Endodermal cell (in vitro differentiated cells): ENCODE results near the gene OGFOD1. TPM values are rescaled to one million over a fixed set of nuclear protein-coding genes. Genes with fewer than 3 reads are reported as not detected.

Experiments used
- DNase-seq: peaks from one replicate; pipeline ENCODE4 v3.0.0-alpha.2; 2017
- H3K27ac ChIP-seq: 2 replicates; pipeline ENCODE4 v1.5.1; 2013; ENCODE audit warnings: mild to moderate bottlenecking, low read depth, low read length, moderate library complexity
- H3K27me3 ChIP-seq: 2 replicates; pipeline ENCODE4 v1.6.1; 2013; ENCODE audit warnings: mild to moderate bottlenecking, low read length, moderate library complexity; ENCODE audit not compliant: insufficient read depth, control insufficient read depth, poor library complexity, severe bottlenecking
- H3K36me3 ChIP-seq: 2 replicates; pipeline ENCODE4 v1.7.0; 2013; ENCODE audit warnings: mild to moderate bottlenecking, low read length, moderate library complexity; ENCODE audit not compliant: control insufficient read depth, insufficient read depth
- H3K4me1 ChIP-seq: one replicate; pipeline ENCODE4 v1.7.0; 2013; ENCODE audit warnings: low read length; ENCODE audit not compliant: control insufficient read depth, insufficient read depth
- H3K4me3 ChIP-seq: 2 replicates; pipeline ENCODE4 v1.5.1; 2013; ENCODE audit warnings: mild to moderate bottlenecking, low read length, moderate library complexity
- H3K9ac ChIP-seq: 2 replicates; pipeline ENCODE4 v1.6.1; 2013; ENCODE audit warnings: mild to moderate bottlenecking, low read length, moderate library complexity; ENCODE audit not compliant: poor library complexity, severe bottlenecking; ENCODE audit errors: extremely low read depth
- H3K9me3 ChIP-seq: 2 replicates; pipeline ENCODE4 v1.6.1; 2013; ENCODE audit warnings: mild to moderate bottlenecking, low read length, moderate library complexity; ENCODE audit not compliant: control insufficient read depth
- H3K27ac Mint-ChIP-seq: 2 replicates; pipeline ENCODE4 v1.8.0; 2020; ENCODE audit warnings: mixed read lengths
- H3K27me3 Mint-ChIP-seq: 2 replicates; pipeline ENCODE4 v1.8.0; 2021; ENCODE audit warnings: mild to moderate bottlenecking, mixed read lengths; ENCODE audit not compliant: insufficient read depth
- H3K36me3 Mint-ChIP-seq: 2 replicates; pipeline ENCODE4 v1.8.0; 2020; ENCODE audit warnings: low read depth, mixed read lengths
- H3K4me1 Mint-ChIP-seq: 2 replicates; pipeline ENCODE4 v1.8.0; 2020; ENCODE audit warnings: mixed read lengths
- H3K4me3 Mint-ChIP-seq: 2 replicates; pipeline ENCODE4 v1.8.0; 2020; ENCODE audit warnings: mild to moderate bottlenecking, moderate library complexity, mixed read lengths
- H3K9me3 Mint-ChIP-seq: 2 replicates; pipeline ENCODE4 v1.8.0; 2020; ENCODE audit warnings: mild to moderate bottlenecking, mixed read lengths
- WGBS, 2 experiments: methylation state at CpG; one replicate each; pipeline versions ENCODE4 v1.1.5 to v1.1.7; 2013; ENCODE audit warnings: missing lambda C conversion rate in 2 of 2, mixed read lengths in 1 of 2; ENCODE audit not compliant: insufficient coverage in 1 of 2, insufficient read length in 1 of 2; 5-methylcytosine and 5-hydroxymethylcytosine counted together
- total RNA-seq, 2 donors: library from RNA; stranded (reverse); fragmentation: NEBNext Ultra II Directional in 1 of 2; extraction: Animal tissue kit (Norgen Biotek cat#: 25700) in 1 of 2; gene quantifications; 2 replicates in 1 of 2; 3 replicates in 1 of 2; pipeline ENCODE4 v1.2.1, GENCODE V29; 2021
- TF ChIP-seq, protein P1 (sequence below): fragments of 200-600 bp; sonication (generic); conservative IDR thresholded peaks from 2 replicates; pipeline ENCODE4 v1.5.0; 2021; ENCODE audit warnings: antibody characterized with exemption, mild to moderate bottlenecking

Gene OGFOD1
- total RNA-seq, 2 donors from 2014 or later, result 54.3 to 55.1 TPM

DNA sequence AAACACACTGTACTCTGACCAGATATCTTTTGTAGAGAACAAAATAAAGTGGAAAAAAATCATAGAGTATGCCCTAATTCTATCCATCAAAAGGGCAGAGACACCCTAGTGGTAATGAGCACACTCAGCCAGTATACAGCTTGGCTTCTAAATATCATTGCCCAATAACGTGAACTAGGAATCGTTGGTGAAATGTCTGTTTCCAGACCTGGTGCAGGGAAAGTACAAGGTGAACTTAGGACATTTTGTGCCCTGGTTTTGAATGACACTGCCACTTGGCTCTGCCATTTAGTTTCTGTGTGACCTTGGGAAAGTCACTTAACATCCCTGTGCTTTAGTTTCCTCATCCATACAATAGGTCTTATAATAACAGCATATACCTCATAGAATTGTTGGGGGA, 39.7 kb upstream of the OGFOD1 start:
- H3K9me3 ChIP-seq, result no peaks in the 10 kb centered on the region
- H3K4me1 Mint-ChIP-seq, result peaks cover 16% of the 10 kb centered on the region
- H3K27ac Mint-ChIP-seq, result no peak overlapping the region
- H3K9ac ChIP-seq, result no peak overlapping the region
- no peaks in the 10 kb centered on the region for H3K27me3 ChIP-seq
- TF ChIP-seq, protein P1, sequence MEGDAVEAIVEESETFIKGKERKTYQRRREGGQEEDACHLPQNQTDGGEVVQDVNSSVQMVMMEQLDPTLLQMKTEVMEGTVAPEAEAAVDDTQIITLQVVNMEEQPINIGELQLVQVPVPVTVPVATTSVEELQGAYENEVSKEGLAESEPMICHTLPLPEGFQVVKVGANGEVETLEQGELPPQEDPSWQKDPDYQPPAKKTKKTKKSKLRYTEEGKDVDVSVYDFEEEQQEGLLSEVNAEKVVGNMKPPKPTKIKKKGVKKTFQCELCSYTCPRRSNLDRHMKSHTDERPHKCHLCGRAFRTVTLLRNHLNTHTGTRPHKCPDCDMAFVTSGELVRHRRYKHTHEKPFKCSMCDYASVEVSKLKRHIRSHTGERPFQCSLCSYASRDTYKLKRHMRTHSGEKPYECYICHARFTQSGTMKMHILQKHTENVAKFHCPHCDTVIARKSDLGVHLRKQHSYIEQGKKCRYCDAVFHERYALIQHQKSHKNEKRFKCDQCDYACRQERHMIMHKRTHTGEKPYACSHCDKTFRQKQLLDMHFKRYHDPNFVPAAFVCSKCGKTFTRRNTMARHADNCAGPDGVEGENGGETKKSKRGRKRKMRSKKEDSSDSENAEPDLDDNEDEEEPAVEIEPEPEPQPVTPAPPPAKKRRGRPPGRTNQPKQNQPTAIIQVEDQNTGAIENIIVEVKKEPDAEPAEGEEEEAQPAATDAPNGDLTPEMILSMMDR, result no peak
- no peak overlapping the region for H3K27ac ChIP-seq
- no peak for DNase-seq
- peaks cover 56% of the 10 kb centered on the region for H3K36me3 Mint-ChIP-seq
- H3K4me3 Mint-ChIP-seq, result no peak overlapping the region
- no peaks in the 10 kb centered on the region for H3K27me3 Mint-ChIP-seq
- H3K9me3 Mint-ChIP-seq, result no peaks in the 10 kb centered on the region
- no peak overlapping the region for H3K4me3 ChIP-seq
- 97 to 100% methylated on average over 2 of the region's 2 CpGs for WGBS, 2 experiments
- peaks cover 67% of the 10 kb centered on the region for H3K36me3 ChIP-seq
- H3K4me1 ChIP-seq, result no peaks in the 10 kb centered on the region

DNA sequence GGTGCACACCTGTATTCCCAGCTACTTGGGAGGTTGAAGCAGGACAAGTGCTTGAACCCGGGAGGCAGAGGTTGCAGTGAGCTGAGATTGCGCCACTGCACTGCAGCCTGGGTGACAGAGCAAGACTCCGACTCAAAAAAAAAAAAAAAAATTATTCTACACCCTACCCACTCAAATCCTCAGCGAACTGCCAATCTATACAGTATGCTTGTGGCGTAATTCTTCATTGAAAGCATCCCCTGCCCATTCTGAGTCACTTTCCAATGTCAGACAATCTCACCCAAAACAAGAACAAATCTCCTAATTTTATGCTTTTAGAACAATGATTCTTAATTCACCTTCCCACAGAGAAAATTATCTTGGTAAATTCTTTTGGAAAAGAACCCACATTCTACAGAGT, 38.0 kb upstream of the OGFOD1 start:
- no peaks in the 10 kb centered on the region for H3K4me1 ChIP-seq
- Mint-ChIP-seq H3K9me3 (no peaks in the 10 kb centered on the region), H3K36me3 (peaks cover 47% of the 10 kb centered on the region), H3K4me1 (peaks cover 16% of the 10 kb centered on the region), H3K27me3 (no peaks in the 10 kb centered on the region), H3K27ac (no peak overlapping the region), H3K4me3 (no peak overlapping the region)
- H3K27ac ChIP-seq, result no peak overlapping the region
- peaks cover 54% of the 10 kb centered on the region for H3K36me3 ChIP-seq
- no peaks in the 10 kb centered on the region for H3K27me3 ChIP-seq
- TF ChIP-seq, protein P1, result no peak
- H3K4me3 ChIP-seq, result no peak overlapping the region
- no peaks in the 10 kb centered on the region for H3K9me3 ChIP-seq
- 44 to 76% methylated on average over 3 to 5 of the region's 5 CpGs for WGBS, 2 experiments
- DNase-seq, result no peak
- no peak overlapping the region for H3K9ac ChIP-seq

DNA sequence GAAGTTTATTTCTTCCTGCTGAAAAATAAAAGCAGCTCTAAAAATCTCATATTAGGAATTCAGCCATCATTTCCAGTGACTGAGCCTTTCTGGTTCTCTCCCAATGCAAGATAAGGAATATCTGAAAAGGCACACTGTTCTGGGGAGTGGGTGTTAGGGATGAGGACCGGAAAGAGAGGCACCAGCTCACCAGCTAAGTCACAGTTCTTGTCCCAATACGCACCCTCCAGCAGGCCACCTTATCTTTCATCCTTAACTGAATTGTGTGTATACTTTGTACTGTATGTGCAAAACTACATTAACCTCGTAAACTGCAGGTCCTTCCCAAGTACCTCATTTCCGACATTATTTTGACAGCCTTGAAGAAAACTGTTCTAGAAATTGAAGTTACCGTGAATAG, 37.0 kb upstream of the OGFOD1 start:
- no peak overlapping the region for H3K9ac ChIP-seq
- 91 to 100% methylated on average over 2 to 5 of the region's 5 CpGs for WGBS, 2 experiments
- no peak overlapping the region for H3K27ac ChIP-seq
- H3K4me3 Mint-ChIP-seq, result no peak overlapping the region
- H3K4me1 Mint-ChIP-seq, result peaks cover 16% of the 10 kb centered on the region
- H3K9me3 Mint-ChIP-seq, result no peaks in the 10 kb centered on the region
- TF ChIP-seq, protein P1, result no peak
- H3K36me3 Mint-ChIP-seq, result peaks cover 40% of the 10 kb centered on the region
- no peaks in the 10 kb centered on the region for H3K4me1 ChIP-seq
- H3K27me3 ChIP-seq, result no peaks in the 10 kb centered on the region
- no peak for DNase-seq
- peak overlapping the region; percentile 8 for H3K27ac Mint-ChIP-seq
- H3K36me3 ChIP-seq, result peaks cover 44% of the 10 kb centered on the region
- H3K27me3 Mint-ChIP-seq, result no peaks in the 10 kb centered on the region
- H3K4me3 ChIP-seq, result no peak overlapping the region
- H3K9me3 ChIP-seq, result no peaks in the 10 kb centered on the region
